ENCODE measurements around the gene SIRPB2.

The SIRPB2 gene

DNA sequence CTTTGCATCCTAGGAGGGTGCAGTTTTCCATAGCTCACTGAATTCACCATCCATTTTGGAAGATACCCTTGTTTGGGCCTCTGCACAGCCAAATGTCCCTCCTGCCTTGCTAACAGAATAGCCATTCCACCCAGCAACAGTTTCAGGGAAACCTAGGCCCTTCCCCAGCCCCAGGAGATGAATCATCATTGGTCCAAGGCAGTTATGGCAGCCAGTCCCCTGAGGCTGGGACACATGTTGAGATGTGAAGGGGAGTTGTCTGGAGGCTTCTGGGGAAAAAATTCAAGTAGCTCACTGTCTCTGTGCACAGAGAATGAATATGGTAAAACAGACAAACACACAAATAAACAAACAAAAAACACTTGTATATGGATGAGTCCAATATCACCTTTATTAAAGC lies 17.4 kb upstream of the SIRPB2 start:
- Histone ChIP-seq H3K79me2 (ENCODE audit: control insufficient read depth, low read length) (no peaks in the 10 kb centered on the region), H3K9me2 (replicated peaks; ENCODE audit: control insufficient read depth, low read length) (no peaks in the 10 kb centered on the region), H3K27ac (ENCODE audit: low read depth, low read length) (no peak overlapping the region), H3K9me3 (ENCODE audit: control insufficient read depth, insufficient read depth, low read length) (no peaks in the 10 kb centered on the region), H3K4me2 (ENCODE audit: low read length) (no peak overlapping the region), H3F3A (ENCODE audit: control insufficient read depth, insufficient read depth) (no peaks in the 10 kb centered on the region), H4K20me1 (ENCODE audit: control insufficient read depth, insufficient read depth, low read depth, low read length) (no peaks in the 10 kb centered on the region), H3K27me3 (ENCODE audit: control insufficient read depth, low read length) (peaks cover 12% of the 10 kb centered on the region), H3K4me1 (ENCODE audit: control insufficient read depth, low read length) (peaks cover under 1% of the 10 kb centered on the region), H3K36me3 (ENCODE audit: control insufficient read depth, low read length) (no peaks in the 10 kb centered on the region), H3K4me3 (ENCODE audit: low read length) (no peak overlapping the region)
- TF ChIP-seq EZH2phosphoT487 (IDR thresholded peaks at IDR 0.05; ENCODE audit: borderline replicate concordance, low read length): no peak
- TF ChIP-seq, protein P1, sequence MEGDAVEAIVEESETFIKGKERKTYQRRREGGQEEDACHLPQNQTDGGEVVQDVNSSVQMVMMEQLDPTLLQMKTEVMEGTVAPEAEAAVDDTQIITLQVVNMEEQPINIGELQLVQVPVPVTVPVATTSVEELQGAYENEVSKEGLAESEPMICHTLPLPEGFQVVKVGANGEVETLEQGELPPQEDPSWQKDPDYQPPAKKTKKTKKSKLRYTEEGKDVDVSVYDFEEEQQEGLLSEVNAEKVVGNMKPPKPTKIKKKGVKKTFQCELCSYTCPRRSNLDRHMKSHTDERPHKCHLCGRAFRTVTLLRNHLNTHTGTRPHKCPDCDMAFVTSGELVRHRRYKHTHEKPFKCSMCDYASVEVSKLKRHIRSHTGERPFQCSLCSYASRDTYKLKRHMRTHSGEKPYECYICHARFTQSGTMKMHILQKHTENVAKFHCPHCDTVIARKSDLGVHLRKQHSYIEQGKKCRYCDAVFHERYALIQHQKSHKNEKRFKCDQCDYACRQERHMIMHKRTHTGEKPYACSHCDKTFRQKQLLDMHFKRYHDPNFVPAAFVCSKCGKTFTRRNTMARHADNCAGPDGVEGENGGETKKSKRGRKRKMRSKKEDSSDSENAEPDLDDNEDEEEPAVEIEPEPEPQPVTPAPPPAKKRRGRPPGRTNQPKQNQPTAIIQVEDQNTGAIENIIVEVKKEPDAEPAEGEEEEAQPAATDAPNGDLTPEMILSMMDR (IDR thresholded peaks at IDR 0.05; ENCODE audit: low read depth, low read length, poor library complexity, severe bottlenecking): no peak

DNA sequence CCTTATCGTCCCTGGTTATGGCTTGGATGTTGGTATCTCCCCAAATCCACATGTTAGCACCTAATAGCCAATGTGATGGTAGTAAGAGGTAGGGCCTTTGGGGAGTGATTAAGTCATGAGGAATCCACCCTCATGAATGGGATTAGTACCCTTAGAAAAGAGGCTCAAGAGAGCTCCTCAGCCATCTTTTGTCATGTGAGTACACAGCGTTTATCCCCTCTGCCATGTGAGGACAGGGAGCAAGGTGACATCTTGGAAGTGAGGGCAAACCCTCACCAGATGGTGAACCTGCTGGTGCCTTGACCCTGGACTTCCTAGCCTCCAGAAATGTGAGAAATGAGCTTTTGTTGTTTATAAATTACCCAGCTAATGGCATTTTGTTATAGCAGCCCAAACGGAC lies 16.1 kb upstream of the SIRPB2 start:
- no peaks in the 10 kb centered on the region for H3K79me2 ChIP-seq (ENCODE audit: control insufficient read depth, low read length)
- H3K9me3 ChIP-seq (ENCODE audit: control insufficient read depth, insufficient read depth, low read length): no peaks in the 10 kb centered on the region
- H3F3A ChIP-seq (ENCODE audit: control insufficient read depth, insufficient read depth): no peaks in the 10 kb centered on the region
- H3K4me1 ChIP-seq (ENCODE audit: control insufficient read depth, low read length): peaks cover 12% of the 10 kb centered on the region
- H4K20me1 ChIP-seq (ENCODE audit: control insufficient read depth, insufficient read depth, low read depth, low read length): no peaks in the 10 kb centered on the region
- no peaks in the 10 kb centered on the region for H3K9me2 ChIP-seq (replicated peaks; ENCODE audit: control insufficient read depth, low read length)
- H3K36me3 ChIP-seq (ENCODE audit: control insufficient read depth, low read length): no peaks in the 10 kb centered on the region
- TF ChIP-seq, protein P1 (IDR thresholded peaks at IDR 0.05; ENCODE audit: low read depth, low read length, poor library complexity, severe bottlenecking): no peak
- TF ChIP-seq EZH2phosphoT487 (IDR thresholded peaks at IDR 0.05; ENCODE audit: borderline replicate concordance, low read length): no peak
- no peak overlapping the region for H3K4me3 ChIP-seq (ENCODE audit: low read length)
- H3K27ac ChIP-seq (ENCODE audit: low read depth, low read length): no peak overlapping the region
- peaks cover 12% of the 10 kb centered on the region for H3K27me3 ChIP-seq (ENCODE audit: control insufficient read depth, low read length)
- no peak overlapping the region for H3K4me2 ChIP-seq (ENCODE audit: low read length)

DNA sequence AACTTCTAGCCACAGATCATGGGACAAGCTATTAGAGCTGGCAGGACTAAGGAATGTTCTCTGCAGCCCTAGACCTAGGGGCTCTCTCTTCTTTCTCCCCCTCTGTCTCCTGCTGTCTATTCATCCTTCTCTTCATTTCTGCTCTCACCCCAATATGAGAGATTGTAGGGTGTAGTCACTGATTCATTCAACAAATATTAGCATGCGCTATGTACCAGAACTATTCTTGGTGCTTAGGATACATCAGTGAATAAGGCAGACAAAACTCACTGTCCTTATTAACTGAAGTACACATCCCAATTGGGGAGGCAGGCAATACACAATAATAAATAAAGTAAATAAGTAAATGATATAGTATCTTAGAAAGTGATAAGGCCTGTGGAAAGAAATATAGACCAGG lies 14.7 kb upstream of the SIRPB2 start:
- Histone ChIP-seq H3K27me3 (ENCODE audit: control insufficient read depth, low read length) (peaks cover 11% of the 10 kb centered on the region), H3K4me2 (ENCODE audit: low read length) (no peak overlapping the region), H3K4me3 (ENCODE audit: low read length) (no peak overlapping the region), H3F3A (ENCODE audit: control insufficient read depth, insufficient read depth) (no peaks in the 10 kb centered on the region), H3K27ac (ENCODE audit: low read depth, low read length) (no peak overlapping the region), H3K79me2 (ENCODE audit: control insufficient read depth, low read length) (no peaks in the 10 kb centered on the region), H3K4me1 (ENCODE audit: control insufficient read depth, low read length) (peaks cover 17% of the 10 kb centered on the region), H3K9me3 (ENCODE audit: control insufficient read depth, insufficient read depth, low read length) (no peaks in the 10 kb centered on the region), H4K20me1 (ENCODE audit: control insufficient read depth, insufficient read depth, low read depth, low read length) (no peaks in the 10 kb centered on the region), H3K36me3 (ENCODE audit: control insufficient read depth, low read length) (no peaks in the 10 kb centered on the region), H3K9me2 (replicated peaks; ENCODE audit: control insufficient read depth, low read length) (no peaks in the 10 kb centered on the region)
- no peak for TF ChIP-seq EZH2phosphoT487 (IDR thresholded peaks at IDR 0.05; ENCODE audit: borderline replicate concordance, low read length)
- TF ChIP-seq, protein P1 (IDR thresholded peaks at IDR 0.05; ENCODE audit: low read depth, low read length, poor library complexity, severe bottlenecking): no peak

DNA sequence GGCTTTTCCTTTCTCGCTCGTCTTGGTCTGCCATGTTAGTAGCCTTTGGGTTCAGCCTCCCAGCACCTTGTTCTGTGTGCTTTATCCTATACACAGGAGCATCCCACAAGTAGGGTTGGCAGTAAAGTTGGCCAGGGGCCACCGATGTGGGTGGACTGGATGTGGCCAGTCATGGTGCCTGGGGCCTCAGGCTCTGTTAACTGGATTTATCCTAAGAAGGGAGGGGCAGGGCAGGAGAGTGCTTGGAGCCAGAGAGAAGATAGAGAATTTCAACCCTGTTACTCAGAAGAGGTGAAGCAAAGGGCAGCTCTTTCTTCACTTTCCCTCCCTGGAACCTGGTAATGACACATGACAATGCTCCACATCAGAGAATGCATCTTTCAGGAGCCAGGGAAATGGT lies 14.1 kb upstream of the SIRPB2 start:
- H4K20me1 ChIP-seq (ENCODE audit: control insufficient read depth, insufficient read depth, low read depth, low read length): no peaks in the 10 kb centered on the region
- no peak overlapping the region for H3K4me2 ChIP-seq (ENCODE audit: low read length)
- no peaks in the 10 kb centered on the region for H3K79me2 ChIP-seq (ENCODE audit: control insufficient read depth, low read length)
- no peaks in the 10 kb centered on the region for H3K9me2 ChIP-seq (replicated peaks; ENCODE audit: control insufficient read depth, low read length)
- no peaks in the 10 kb centered on the region for H3F3A ChIP-seq (ENCODE audit: control insufficient read depth, insufficient read depth)
- H3K36me3 ChIP-seq (ENCODE audit: control insufficient read depth, low read length): no peaks in the 10 kb centered on the region
- H3K27me3 ChIP-seq (ENCODE audit: control insufficient read depth, low read length): peaks cover 12% of the 10 kb centered on the region
- no peak overlapping the region for H3K4me3 ChIP-seq (ENCODE audit: low read length)
- no peak overlapping the region for H3K27ac ChIP-seq (ENCODE audit: low read depth, low read length)
- TF ChIP-seq, protein P1 (IDR thresholded peaks at IDR 0.05; ENCODE audit: low read depth, low read length, poor library complexity, severe bottlenecking): no peak
- TF ChIP-seq EZH2phosphoT487 (IDR thresholded peaks at IDR 0.05; ENCODE audit: borderline replicate concordance, low read length): no peak
- peaks cover 22% of the 10 kb centered on the region for H3K4me1 ChIP-seq (ENCODE audit: control insufficient read depth, low read length)
- H3K9me3 ChIP-seq (ENCODE audit: control insufficient read depth, insufficient read depth, low read length): no peaks in the 10 kb centered on the region

Measured in DOHH2 (cell line).